GM12878 (cell line): ENCODE measurements around the gene HLA-B. TPM values are rescaled to one million over a fixed set of nuclear protein-coding genes. Genes with fewer than 3 reads are reported as not detected.
A peak's percentile ranks its signal among the peaks of the same experiment; 100 is the strongest.

Experiments
- BHLHE40 ChIP-seq, 2 experiments: fragments of 450-650 bp in 1 of 2; IDR thresholded peaks; 2 replicates each; pipeline ENCODE4 v1.6.1; 2011 to 2017; ENCODE audit warnings: low read depth in 2 of 2, borderline replicate concordance in 1 of 2, improper control_type of control experiment in 1 of 2, low read length in 1 of 2, mild to moderate bottlenecking in 1 of 2
- CEBPB ChIP-seq, 2 experiments: fragments of 150-350 bp in 1 of 2; IDR thresholded peaks; 2 replicates each; pipeline ENCODE4 v1.6.1; 2012 to 2014; ENCODE audit warnings: low read depth in 2 of 2, low read length in 2 of 2, borderline replicate concordance in 1 of 2, inconsistent platforms in 1 of 2
- ETV6 ChIP-seq, 2 experiments: fragments of 450-650 bp in 1 of 2; IDR thresholded peaks in 1 of 2; conservative IDR thresholded peaks in 1 of 2; 2 replicates each; pipeline ENCODE4 v1.6.1; 2014; ENCODE audit warnings: antibody characterized with exemption in 1 of 2, borderline replicate concordance in 1 of 2, low read depth in 1 of 2, mild to moderate bottlenecking in 1 of 2, moderate library complexity in 1 of 2
- FOXK2 ChIP-seq: fragments of 450-650 bp; IDR thresholded peaks from 2 replicates; pipeline ENCODE4 v1.6.1; 2017; ENCODE audit warnings: mild to moderate bottlenecking, moderate library complexity
- HDAC2 ChIP-seq: fragments of 200-600 bp; sonication (generic); IDR thresholded peaks from 2 replicates; pipeline ENCODE4 v1.6.1; 2017
- HDGF ChIP-seq: fragments of 450-650 bp; IDR thresholded peaks from 2 replicates; pipeline ENCODE4 v1.6.1; 2016; ENCODE audit warnings: antibody characterized with exemption
- IKZF1 ChIP-seq: fragments of 450-650 bp; conservative IDR thresholded peaks from 2 replicates; pipeline ENCODE4 v1.6.1; 2017; ENCODE audit warnings: antibody characterized with exemption, mild to moderate bottlenecking
- MTA2 ChIP-seq: fragments of 450-650 bp; IDR thresholded peaks from 2 replicates; pipeline ENCODE4 v1.6.1; 2016; ENCODE audit warnings: low read depth, mild to moderate bottlenecking, moderate library complexity
- NR2C2 ChIP-seq: IDR thresholded peaks from 2 replicates; pipeline ENCODE4 v1.6.1; 2011; ENCODE audit warnings: borderline replicate concordance, low read depth; ENCODE audit not compliant: control insufficient read depth, insufficient read length
- NRF1 ChIP-seq: conservative IDR thresholded peaks from 2 replicates; pipeline ENCODE4 v1.6.1; 2011; ENCODE audit warnings: mild to moderate bottlenecking, low read depth, low read length, improper control_type of control experiment
- PAX8 ChIP-seq: fragments of 450-650 bp; IDR thresholded peaks from 2 replicates; pipeline ENCODE4 v1.6.1; 2017; ENCODE audit warnings: mild to moderate bottlenecking, moderate library complexity
- POLR2AphosphoS5 ChIP-seq: IDR thresholded peaks from 2 replicates; pipeline ENCODE4 v1.6.1; 2011; ENCODE audit warnings: mild to moderate bottlenecking, low read length, inconsistent platforms
- RB1 ChIP-seq: fragments of 450-650 bp; formaldehyde crosslinking; IDR thresholded peaks from 2 replicates; pipeline ENCODE4 v1.6.1; 2017; ENCODE audit warnings: mild to moderate bottlenecking, borderline replicate concordance
- RUNX3 ChIP-seq: IDR thresholded peaks from 2 replicates; pipeline ENCODE4 v1.6.1; 2012; ENCODE audit warnings: low read length, inconsistent platforms
- SREBF2 ChIP-seq: IDR thresholded peaks from 2 replicates; pipeline ENCODE4 v1.6.1; 2012; ENCODE audit warnings: mild to moderate bottlenecking, low read length
- SUZ12 ChIP-seq: fragments of 200-600 bp; sonication (generic); IDR thresholded peaks from one replicate; pipeline ENCODE4 v1.6.1; 2018; ENCODE audit warnings: antibody characterized with exemption, mild to moderate bottlenecking; ENCODE audit not compliant: unreplicated experiment
- TAF1 ChIP-seq: IDR thresholded peaks from 2 replicates; pipeline ENCODE4 v1.6.1; 2011; ENCODE audit warnings: mild to moderate bottlenecking, low read depth, low read length, borderline replicate concordance
- WRNIP1 ChIP-seq: IDR thresholded peaks from 2 replicates; pipeline ENCODE4 v1.6.1; 2011; ENCODE audit warnings: low read depth, low read length, improper control_type of control experiment, borderline replicate concordance
- ZNF274 ChIP-seq: IDR thresholded peaks from one replicate; pipeline ENCODE4 v1.8.0; 2011; ENCODE audit not compliant: insufficient read length, insufficient read depth
- polyA plus RNA-seq, 11 experiments: library from polyadenylated mRNA; depleted of rRNA in 4 of 11; unstranded in 6 of 11; stranded (reverse) in 5 of 11; fragments of >200 nt; fragmentation: Nextera tagmentation in 4 of 11; fragmentation: Illumina TruSeq in 1 of 11; extraction: Ambion mirVana in 4 of 11; extraction: Trizol in 1 of 11; gene quantifications; 1 replicate in 1 of 11; 2 replicates in 10 of 11; pipeline versions ENCODE4 v1.2.1 to v1.2.3, GENCODE V29; 2011 to 2016; ENCODE audit warnings: inconsistent platforms in 2 of 11, missing spikeins in 2 of 11, low read depth in 1 of 11
- total RNA-seq, 4 experiments: library from RNA; depleted of rRNA in 3 of 4; stranded (reverse); fragments of >200 nt in 3 of 4; fragmentation: Illumina TruSeq in 1 of 4; extraction: Trizol in 1 of 4; gene quantifications; 2 replicates each; pipeline versions ENCODE4 v1.2.1 to v1.2.3, GENCODE V29; 2013 to 2021
- TF ChIP-seq, protein P1 (sequence below): IDR thresholded peaks from 2 replicates; pipeline ENCODE4 v1.6.1; 2011; ENCODE audit warnings: low read depth, mild to moderate bottlenecking, low read length, moderate library complexity, borderline replicate concordance; ENCODE audit errors: extremely low read depth
- TF ChIP-seq, protein P2 (sequence below): fragments of 450-650 bp; IDR thresholded peaks from 2 replicates; pipeline ENCODE4 v1.6.1; 2017; ENCODE audit warnings: mild to moderate bottlenecking, moderate library complexity
- TF ChIP-seq, protein P3 (sequence below): fragments of 450-650 bp; IDR thresholded peaks from 2 replicates; pipeline ENCODE4 v1.6.1; 2016; ENCODE audit warnings: mild to moderate bottlenecking
- TF ChIP-seq, protein P4 (sequence below): fragments of 450-650 bp; IDR thresholded peaks from 2 replicates; pipeline ENCODE4 v1.6.1; 2017; ENCODE audit warnings: borderline replicate concordance

The HLA-B gene
- total and polyA plus RNA-seq, 10 of the 15 experiments (the other 5 are each of a cell fraction or from before 2014, with no cell fraction given), result 820 to 5,128 (median 3,370) TPM

DNA sequence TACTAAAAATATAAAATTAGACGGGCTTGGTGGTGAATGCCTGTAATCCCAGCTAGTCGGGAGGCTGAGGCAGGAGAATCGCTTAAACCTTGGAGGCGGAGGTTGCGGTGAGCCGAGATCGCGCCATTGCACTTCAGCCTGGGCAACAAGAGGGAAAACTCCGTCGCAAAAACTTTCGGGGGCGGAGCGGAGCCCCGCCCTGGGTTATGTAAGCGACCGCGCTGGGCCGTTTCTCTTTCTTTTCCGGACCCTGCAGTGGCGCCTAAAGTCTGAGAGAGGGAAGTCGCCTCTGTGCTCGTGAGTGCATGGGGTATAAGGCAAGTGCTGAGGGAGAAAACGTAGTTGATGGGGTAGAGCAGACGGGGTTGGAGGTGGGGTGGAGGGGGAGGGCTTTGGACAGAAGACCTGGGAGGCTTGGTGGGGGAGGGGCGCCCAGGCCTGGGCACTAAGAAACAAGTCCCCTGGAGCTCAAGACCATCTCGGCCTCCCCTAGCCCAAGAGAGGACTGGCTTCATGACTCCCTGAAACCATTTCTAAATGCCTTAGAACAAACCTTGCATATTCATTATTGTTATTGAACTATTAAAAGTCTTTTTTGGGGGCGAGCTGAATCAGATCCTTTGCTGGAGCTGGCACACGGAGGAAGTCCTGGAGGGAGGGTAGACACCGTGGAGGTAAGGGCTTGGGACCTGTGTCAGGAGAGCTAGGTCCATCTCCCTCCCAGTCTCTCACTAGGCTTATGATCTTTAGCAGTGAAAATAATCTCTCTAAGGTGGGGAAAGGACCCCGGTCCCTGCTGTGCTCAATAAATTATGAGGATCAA, 43.7 kb upstream of the HLA-B start (continued):
- TF ChIP-seq BHLHE40 (IDR thresholded peaks at IDR 0.05; ENCODE audit: borderline replicate concordance in 1 of 2, low read depth in 2 of 2, low read length in 1 of 2) (peak in 1 of 2 experiments; percentile 4; a peak in 1 of 4 replicates), MTA2 (no peak), NRF1 (no peak), PAX8 (no peak), TAF1 (peak; percentile 80), SREBF2 (no peak), RUNX3 (peak; percentile 66), HDAC2 (no peak), POLR2AphosphoS5 (peak; percentile 80), RB1 (no peak), CEBPB (IDR thresholded peaks at IDR 0.05; ENCODE audit: borderline replicate concordance in 1 of 2, low read depth in 2 of 2, low read length in 2 of 2) (no peak), NR2C2 (no peak), SUZ12 (no peak), FOXK2 (no peak; the same call in 1 of the 2 replicates), ETV6 (conservative IDR thresholded peaks at IDR 0.05 in 1 of 2, IDR thresholded peaks at IDR 0.05 in 1 of 2; ENCODE audit: borderline replicate concordance in 1 of 2, low read depth in 1 of 2) (no peak), ZNF274 (no peak), HDGF (0 out of 2 replicates have a peak, but pooled peaks have one; percentile 31), IKZF1 (peak; percentile 24), WRNIP1 (no peak)
- TF ChIP-seq, protein P1, sequence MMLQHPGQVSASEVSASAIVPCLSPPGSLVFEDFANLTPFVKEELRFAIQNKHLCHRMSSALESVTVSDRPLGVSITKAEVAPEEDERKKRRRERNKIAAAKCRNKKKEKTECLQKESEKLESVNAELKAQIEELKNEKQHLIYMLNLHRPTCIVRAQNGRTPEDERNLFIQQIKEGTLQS, result no peak
- TF ChIP-seq, protein P2, sequence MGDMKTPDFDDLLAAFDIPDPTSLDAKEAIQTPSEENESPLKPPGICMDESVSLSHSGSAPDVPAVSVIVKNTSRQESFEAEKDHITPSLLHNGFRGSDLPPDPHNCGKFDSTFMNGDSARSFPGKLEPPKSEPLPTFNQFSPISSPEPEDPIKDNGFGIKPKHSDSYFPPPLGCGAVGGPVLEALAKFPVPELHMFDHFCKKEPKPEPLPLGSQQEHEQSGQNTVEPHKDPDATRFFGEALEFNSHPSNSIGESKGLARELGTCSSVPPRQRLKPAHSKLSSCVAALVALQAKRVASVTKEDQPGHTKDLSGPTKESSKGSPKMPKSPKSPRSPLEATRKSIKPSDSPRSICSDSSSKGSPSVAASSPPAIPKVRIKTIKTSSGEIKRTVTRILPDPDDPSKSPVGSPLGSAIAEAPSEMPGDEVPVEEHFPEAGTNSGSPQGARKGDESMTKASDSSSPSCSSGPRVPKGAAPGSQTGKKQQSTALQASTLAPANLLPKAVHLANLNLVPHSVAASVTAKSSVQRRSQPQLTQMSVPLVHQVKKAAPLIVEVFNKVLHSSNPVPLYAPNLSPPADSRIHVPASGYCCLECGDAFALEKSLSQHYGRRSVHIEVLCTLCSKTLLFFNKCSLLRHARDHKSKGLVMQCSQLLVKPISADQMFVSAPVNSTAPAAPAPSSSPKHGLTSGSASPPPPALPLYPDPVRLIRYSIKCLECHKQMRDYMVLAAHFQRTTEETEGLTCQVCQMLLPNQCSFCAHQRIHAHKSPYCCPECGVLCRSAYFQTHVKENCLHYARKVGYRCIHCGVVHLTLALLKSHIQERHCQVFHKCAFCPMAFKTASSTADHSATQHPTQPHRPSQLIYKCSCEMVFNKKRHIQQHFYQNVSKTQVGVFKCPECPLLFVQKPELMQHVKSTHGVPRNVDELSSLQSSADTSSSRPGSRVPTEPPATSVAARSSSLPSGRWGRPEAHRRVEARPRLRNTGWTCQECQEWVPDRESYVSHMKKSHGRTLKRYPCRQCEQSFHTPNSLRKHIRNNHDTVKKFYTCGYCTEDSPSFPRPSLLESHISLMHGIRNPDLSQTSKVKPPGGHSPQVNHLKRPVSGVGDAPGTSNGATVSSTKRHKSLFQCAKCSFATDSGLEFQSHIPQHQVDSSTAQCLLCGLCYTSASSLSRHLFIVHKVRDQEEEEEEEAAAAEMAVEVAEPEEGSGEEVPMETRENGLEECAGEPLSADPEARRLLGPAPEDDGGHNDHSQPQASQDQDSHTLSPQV, result no peak
- TF ChIP-seq, protein P3, sequence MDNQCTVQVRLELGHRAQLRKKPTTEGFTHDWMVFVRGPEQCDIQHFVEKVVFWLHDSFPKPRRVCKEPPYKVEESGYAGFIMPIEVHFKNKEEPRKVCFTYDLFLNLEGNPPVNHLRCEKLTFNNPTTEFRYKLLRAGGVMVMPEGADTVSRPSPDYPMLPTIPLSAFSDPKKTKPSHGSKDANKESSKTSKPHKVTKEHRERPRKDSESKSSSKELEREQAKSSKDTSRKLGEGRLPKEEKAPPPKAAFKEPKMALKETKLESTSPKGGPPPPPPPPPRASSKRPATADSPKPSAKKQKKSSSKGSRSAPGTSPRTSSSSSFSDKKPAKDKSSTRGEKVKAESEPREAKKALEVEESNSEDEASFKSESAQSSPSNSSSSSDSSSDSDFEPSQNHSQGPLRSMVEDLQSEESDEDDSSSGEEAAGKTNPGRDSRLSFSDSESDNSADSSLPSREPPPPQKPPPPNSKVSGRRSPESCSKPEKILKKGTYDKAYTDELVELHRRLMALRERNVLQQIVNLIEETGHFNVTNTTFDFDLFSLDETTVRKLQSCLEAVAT, result no peak; the same call in 1 of the 2 replicates
- TF ChIP-seq, protein P4, sequence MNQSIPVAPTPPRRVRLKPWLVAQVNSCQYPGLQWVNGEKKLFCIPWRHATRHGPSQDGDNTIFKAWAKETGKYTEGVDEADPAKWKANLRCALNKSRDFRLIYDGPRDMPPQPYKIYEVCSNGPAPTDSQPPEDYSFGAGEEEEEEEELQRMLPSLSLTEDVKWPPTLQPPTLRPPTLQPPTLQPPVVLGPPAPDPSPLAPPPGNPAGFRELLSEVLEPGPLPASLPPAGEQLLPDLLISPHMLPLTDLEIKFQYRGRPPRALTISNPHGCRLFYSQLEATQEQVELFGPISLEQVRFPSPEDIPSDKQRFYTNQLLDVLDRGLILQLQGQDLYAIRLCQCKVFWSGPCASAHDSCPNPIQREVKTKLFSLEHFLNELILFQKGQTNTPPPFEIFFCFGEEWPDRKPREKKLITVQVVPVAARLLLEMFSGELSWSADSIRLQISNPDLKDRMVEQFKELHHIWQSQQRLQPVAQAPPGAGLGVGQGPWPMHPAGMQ, result no peak
